Motor neuron (in vitro differentiated cells): ENCODE measurements around the gene GORASP2. TPM values are rescaled to one million over a fixed set of nuclear protein-coding genes. Genes with fewer than 3 reads are reported as not detected.

Experiments used
- ATAC-seq, 8 experiments: fragments of 200-7000 bp; cut with Tn5 transposase; replicated peaks in 6 of 8; 2 replicates each; pipeline ENCODE4 v1.8.0; 2021; ENCODE audit warnings: mild to moderate bottlenecking in 8 of 8, moderate library complexity in 8 of 8
- H3K27ac ChIP-seq, 2 donors: fragments of 250-450 bp; sonication (Bioruptor Pico); 2 replicates each; pipeline ENCODE4 v1.9.0; 2021; ENCODE audit warnings: antibody characterized with exemption in 2 of 2, mild to moderate bottlenecking in 2 of 2, moderate library complexity in 1 of 2
- H3K4me1 ChIP-seq, 2 donors: fragments of 250-450 bp; sonication (Bioruptor Pico); replicated peaks in 1 of 2; 2 replicates each; pipeline ENCODE4 v1.6.1; 2021; ENCODE audit warnings: antibody characterized with exemption in 2 of 2, mild to moderate bottlenecking in 2 of 2, moderate library complexity in 1 of 2
- H3K4me3 ChIP-seq, 5 donors: fragments of 250-450 bp; sonication (Bioruptor Pico); 2 replicates each; pipeline ENCODE4 v1.9.0; 2021; ENCODE audit warnings: antibody characterized with exemption in 5 of 5, mild to moderate bottlenecking in 5 of 5, moderate library complexity in 4 of 5
- WGBS, 10 experiments: fragments of 450-650 bp; shearing (Covaris generic); methylation state at CpG; one replicate each; pipeline ENCODE4 v1.0.0; 2022; 5-methylcytosine and 5-hydroxymethylcytosine counted together
- in situ Hi-C, 9 experiments: fragments of 400-800 bp; cut with MboI; loops; one replicate each; pipeline ENCODE4 v1.15.0; 2021; ENCODE audit warnings: low sequenced_read_pairs in 9 of 9, low pct_unique_long_range_greater_than_20kb in 2 of 9; ENCODE audit not compliant: unreplicated experiment in 9 of 9
- total RNA-seq, 8 experiments: library from RNA; unstranded; fragments of 300-600 nt; gene quantifications; 2 replicates each; pipeline versions ENCODE4 v1.2.3 to v1.2.4, GENCODE V29; 2022

Gene GORASP2
- total RNA-seq, 8 experiments from 2014 or later: 31.9 to 62.9 (median 46.7) TPM

DNA sequence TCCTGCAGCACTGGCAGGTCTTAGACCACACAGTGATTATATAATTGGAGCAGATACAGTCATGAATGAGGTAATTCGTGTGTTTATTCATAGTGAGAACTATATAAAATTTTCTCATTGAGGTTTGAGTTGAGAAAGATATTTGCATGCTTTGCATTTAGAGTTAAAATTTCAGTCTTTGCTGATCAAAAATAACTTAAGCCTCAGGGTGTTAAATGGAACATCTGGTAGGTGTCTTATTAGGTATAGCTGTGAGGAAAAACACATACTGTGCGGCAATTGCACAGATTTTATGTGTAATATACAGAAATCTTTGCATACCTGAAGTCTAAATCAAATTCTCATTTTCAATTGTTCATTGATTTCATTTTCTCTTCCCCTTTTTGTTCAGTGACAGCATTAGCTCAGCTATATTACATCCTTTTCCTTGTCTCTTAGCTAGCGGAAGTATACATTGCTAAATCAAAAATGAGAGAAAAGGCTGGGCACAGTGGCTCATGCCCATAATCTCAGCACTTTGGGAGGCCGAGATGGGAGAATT lies 21.2 kb downstream of the GORASP2 start:
- H3K4me3 ChIP-seq: no peak overlapping the region
- no peaks in the 10 kb centered on the region for H3K4me1 ChIP-seq
- no peak overlapping the region for H3K27ac ChIP-seq
- WGBS, 10 experiments: 79 to 100% (median 92%) methylated on average over 1 to 4 of the region's 4 CpGs
- ATAC-seq: no peak
- in situ Hi-C loops: loop anchor here in 4 of 9 experiments (25.0 kb wide), 2 partner anchors 462 to 487 kb away; partner anchors contain the start of genes DCAF17 (in 1 of the 4) and METTL8 (in 1 of the 4)

DNA sequence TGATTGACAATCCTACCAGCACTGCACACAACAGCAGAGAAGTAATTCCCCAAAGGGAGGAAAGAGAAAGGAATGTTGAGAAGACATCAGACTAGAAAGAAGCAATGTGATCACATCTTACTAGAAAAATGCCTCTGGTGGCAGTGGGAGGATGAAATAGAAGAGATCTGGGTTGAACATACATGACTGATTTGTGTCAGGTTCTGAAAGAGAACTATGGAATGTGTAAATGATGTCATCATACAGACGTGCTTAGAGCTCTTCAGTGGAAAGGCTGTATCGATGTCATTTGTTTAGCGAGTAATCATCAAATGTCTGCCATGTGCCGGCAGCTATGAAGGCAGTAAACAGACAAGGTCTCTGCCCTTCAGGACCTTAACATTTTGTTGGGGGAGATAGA lies 24.9 kb downstream of the GORASP2 start:
- in situ Hi-C loops: loop anchor here in 4 of 9 experiments (25.0 kb wide), 2 partner anchors 458 to 483 kb away; partner anchors contain the start of genes DCAF17 (in 1 of the 4) and METTL8 (in 1 of the 4)
- WGBS, 10 experiments: 40 to 100% (median 80%) methylated on average over 1 to 4 of the region's 4 CpGs; no CpG with 5 or more reads in 3 of the 10 experiments
- Histone ChIP-seq H3K4me3 (no peak overlapping the region), H3K4me1 (no peaks in the 10 kb centered on the region), H3K27ac (no peak overlapping the region)
- ATAC-seq: peak in 1 of 8 experiments; percentile 38

DNA sequence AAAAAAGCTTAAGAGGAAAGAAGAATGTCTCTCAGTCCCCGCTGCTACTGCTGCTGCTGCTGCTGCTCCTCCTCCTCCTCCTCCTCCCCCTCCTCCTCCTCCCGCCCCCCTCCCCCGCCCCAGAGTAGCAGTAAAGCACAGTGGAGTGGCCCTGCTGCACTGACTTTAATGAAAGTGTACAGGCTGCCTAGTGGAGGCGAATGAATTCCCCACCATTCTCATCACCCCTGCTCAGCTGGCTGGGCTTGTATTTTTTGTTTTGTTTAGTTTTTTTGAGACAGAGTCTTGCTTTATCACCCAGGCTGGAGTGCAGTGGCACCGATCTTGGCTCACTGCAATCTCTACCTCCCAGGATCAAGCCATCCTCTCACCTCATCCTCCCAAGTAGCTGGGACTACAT lies 34.3 kb downstream of the GORASP2 start:
- Histone ChIP-seq H3K27ac (no peak overlapping the region), H3K4me3 (no peak overlapping the region), H3K4me1 (no peaks in the 10 kb centered on the region)
- in situ Hi-C loops: loop anchor here in 5 of 9 experiments (10.0 to 25.0 kb wide), 3 partner anchors 449 to 474 kb away; partner anchors contain the start of genes DCAF17 (in 1 of the 5) and METTL8 (in 1 of the 5)
- 86 to 100% (median 100%) methylated on average over 1 to 2 of the region's 5 CpGs; no CpG with 5 or more reads in 6 of the 10 experiments for WGBS, 10 experiments
- no peak for ATAC-seq

DNA sequence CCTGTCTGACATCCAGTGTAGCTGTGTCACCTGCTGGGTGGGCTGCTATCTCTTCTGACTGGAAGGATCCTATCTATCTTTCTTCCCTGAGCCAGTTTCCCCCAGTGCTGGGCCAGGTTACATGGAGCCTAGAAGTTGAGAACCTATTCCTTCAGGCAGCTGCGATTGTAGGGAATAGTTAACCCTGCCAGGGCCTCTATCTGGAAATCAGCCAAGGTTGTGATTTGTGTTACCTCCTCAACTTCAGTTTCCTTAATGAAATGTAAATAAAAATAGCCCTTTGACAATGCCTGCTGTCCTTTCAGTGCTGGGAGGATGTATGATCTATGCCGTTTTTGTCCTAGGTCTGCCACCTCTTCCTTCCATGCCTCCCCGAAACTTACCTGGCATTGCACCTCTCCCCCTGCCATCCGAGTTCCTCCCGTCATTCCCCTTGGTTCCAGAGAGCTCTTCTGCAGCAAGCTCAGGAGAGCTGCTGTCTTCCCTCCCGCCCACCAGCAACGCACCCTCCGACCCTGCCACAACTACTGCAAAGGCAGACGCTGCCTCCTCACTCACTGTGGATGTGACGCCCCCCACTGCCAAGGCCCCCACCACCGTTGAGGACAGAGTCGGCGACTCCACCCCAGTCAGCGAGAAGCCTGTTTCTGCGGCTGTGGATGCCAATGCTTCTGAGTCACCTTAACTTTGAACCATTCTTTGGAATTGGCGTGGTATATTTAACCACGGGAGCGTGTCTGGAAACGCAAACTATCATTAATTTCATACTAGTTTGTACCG lies 36.6 kb downstream of the GORASP2 start:
- in situ Hi-C loops: loop anchor here in 5 of 9 experiments (10.0 to 25.0 kb wide), 3 partner anchors 447 to 472 kb away; partner anchors contain the start of genes DCAF17 (in 1 of the 5) and METTL8 (in 1 of the 5)
- Histone ChIP-seq H3K4me3 (no peak overlapping the region), H3K4me1 (no peaks in the 10 kb centered on the region), H3K27ac (no peak overlapping the region)
- 47 to 100% (median 87%) methylated on average over 1 to 13 of the region's 20 CpGs; no CpG with 5 or more reads in 3 of the 10 experiments for WGBS, 10 experiments
- ATAC-seq: peak in 1 of 8 experiments; percentile 13

DNA sequence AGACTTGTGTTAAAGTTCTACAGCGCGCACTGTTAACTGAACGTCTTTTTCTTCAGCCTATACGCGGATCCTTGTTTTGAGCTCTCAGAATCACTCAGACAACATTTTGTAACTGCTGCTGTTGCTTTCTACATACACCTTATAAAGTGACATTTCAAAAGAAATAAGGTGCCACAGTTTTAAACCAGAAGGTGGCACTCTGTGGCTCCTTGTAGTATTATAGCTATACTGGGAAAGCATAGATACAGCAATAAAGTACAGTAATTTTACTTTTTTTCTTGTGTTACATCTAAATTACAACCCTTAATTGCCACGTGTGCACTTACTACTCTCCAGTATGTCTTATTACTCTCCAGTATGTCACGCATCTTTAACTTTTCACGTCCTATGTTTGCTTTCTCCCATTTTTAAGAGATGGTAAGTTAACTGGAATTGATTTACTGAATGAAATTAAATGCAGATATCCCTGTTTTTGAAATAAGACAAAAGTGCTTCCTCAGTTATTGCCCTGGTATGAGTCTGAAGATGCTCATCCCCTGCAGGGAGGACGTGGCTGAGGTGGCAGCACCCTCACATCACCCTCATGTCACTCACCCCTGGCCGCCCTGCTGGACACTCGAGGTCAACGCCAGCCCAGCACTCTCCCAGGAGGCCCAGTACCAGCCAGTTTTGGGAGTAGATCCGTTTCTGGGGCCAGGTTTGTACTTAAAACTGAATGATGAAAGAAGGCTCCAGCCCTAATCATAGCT lies 37.8 kb downstream of the GORASP2 start:
- whole genome bisulfite sequencing, 10 experiments: 85 to 100% (median 93%) methylated on average over 1 to 11 of the region's 13 CpGs; no CpG with 5 or more reads in 1 of the 10 experiments
- no peaks in the 10 kb centered on the region for H3K4me1 ChIP-seq
- peak in 7 of 8 experiments; percentile 26 to 62 (median 40) for ATAC-seq
- H3K4me3 ChIP-seq: no peak overlapping the region
- in situ Hi-C loops: loop anchor here in 5 of 9 experiments (10.0 to 25.0 kb wide), 3 partner anchors 445 to 470 kb away; partner anchors contain the start of genes DCAF17 (in 1 of the 5) and METTL8 (in 1 of the 5)
- no peak overlapping the region for H3K27ac ChIP-seq

DNA sequence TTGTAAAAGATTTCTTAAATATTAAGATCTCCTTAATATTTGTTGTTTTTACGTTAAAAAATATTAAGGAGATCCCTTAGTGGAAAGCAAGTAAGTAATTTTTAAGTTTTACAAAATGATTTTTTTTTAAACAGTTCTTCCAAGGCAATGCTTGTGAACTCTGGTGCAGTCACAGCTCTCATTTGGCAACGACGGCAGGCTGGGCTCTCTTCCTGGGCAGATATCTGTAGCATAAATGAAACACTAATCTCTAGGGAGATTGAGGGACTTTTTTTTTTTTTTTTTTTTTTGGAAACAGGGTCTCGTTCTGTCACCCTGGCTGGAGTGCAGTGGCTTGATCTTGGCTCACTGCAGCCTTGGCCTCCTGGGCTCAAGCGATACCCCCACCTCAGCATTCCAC lies 38.5 kb downstream of the GORASP2 start:
- WGBS, 10 experiments: 50 to 100% (median 96%) methylated on average over 1 to 5 of the region's 5 CpGs; no CpG with 5 or more reads in 1 of the 10 experiments
- no peaks in the 10 kb centered on the region for H3K4me1 ChIP-seq
- ATAC-seq: no peak
- H3K27ac ChIP-seq: no peak overlapping the region
- H3K4me3 ChIP-seq: no peak overlapping the region
- in situ Hi-C loops: loop anchor here in 5 of 9 experiments (10.0 to 25.0 kb wide), 3 partner anchors 445 to 470 kb away; partner anchors contain the start of genes DCAF17 (in 1 of the 5) and METTL8 (in 1 of the 5)

DNA sequence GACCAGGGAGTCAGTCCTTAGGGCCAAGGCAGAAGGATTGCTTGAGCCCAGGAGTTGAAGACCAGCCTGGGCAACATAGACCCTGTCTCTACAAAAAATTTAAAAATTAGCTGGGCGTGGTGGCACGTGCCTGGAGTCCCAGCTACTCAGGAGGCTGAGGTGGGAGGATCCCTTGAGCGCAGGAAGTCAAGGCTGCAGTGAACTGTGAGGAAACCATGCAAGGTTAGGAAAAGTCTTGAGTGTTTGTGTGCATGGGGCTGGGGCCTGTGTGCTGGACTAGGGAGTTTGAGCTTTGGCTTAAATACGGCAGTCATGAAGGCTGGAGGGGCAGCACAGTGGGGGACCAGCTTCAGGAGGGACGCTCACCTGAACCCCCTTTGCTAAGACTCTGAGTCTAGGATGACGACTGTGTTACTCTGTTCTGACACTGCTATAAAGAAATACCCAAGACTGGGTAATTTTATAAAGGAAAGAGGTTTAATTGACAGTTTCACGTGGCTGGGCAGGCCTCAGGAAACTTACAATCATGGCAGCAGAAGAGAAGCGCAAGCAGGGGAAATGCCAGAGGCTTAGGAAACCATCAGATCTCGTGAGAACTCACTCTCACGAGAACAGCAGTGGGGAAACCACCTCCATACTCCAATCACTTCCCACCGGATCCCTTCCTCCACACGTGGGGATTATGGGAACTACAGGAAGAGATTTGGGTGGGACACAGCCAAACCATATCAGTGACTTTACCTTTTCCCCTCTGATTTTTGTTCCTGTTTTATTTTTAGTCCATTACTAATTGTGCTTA lies 39.4 kb downstream of the GORASP2 start:
- Histone ChIP-seq H3K4me3 (no peak overlapping the region), H3K27ac (no peak overlapping the region), H3K4me1 (peaks cover 0 to 3% of the 10 kb centered on the region in 2 donors)
- WGBS, 10 experiments: 63 to 100% (median 87%) methylated on average over 1 to 11 of the region's 12 CpGs; no CpG with 5 or more reads in 1 of the 10 experiments
- in situ Hi-C loops: loop anchor here in 5 of 9 experiments (10.0 to 25.0 kb wide), 3 partner anchors 444 to 469 kb away; partner anchors contain the start of genes DCAF17 (in 1 of the 5) and METTL8 (in 1 of the 5)
- peak in 1 of 8 experiments; percentile 11 for ATAC-seq

DNA sequence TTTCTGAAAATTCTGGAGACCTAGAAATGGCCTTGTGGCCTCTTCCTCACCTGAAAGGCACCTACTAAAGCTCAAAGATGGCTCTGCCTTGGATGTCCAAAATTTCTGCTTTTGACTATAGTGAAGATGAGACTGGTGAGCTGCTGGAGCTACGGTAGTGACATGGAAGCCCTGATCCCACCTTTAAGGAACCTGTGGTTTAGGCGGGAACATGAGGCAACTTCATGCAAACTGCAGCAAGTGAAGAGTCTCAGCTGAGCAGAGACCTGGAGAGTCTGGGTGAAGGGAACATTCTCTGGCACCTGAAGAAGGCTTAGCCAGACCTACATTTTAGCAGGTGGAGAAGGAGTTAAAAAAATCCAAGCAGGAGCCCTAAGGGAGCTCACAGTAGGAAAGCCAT lies 40.0 kb downstream of the GORASP2 start:
- no peak for ATAC-seq

DNA sequence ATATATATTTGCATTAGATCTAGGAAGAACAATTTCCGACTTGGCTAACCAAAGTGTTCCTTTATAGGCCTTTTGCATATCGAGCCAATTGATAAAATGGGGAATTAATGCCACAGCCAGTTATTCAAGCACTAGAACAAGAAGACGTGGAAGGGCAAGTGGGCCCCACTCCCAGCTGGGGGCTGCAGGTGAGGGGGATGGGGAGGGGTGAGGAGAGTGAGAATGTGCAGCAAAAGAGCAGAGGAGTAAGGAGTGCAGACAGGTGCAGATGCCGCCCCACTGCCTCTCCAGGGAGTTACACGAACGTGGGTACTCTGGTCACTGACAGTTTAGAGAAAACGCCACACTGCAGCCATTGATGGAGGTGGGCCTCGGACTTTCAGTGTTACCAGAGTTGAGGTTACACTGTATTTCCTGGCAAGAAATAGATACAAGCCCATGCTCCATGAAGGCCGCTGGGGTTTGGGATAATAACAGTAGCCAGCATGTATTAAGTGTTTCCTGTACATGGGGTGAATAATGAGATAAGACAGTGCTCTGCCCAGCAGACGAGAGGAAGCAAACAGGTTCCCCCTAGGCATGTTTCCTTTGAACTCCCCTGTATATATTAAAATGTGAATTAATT lies 40.9 kb downstream of the GORASP2 start:
- 20 to 100% (median 91%) methylated on average over 1 to 7 of the region's 10 CpGs; no CpG with 5 or more reads in 2 of the 10 experiments for WGBS, 10 experiments
- in situ Hi-C loops: loop anchor here in 7 of 9 experiments (10.0 to 25.0 kb wide), 4 partner anchors 442 to 467 kb away; partner anchors contain the start of genes DCAF17 (in 1 of the 7) and METTL8 (in 1 of the 7)
- Histone ChIP-seq H3K4me1 (peaks cover 3 to 4% of the 10 kb centered on the region in 2 donors), H3K4me3 (no peak overlapping the region), H3K27ac (no peak overlapping the region)
- no peak for ATAC-seq

More for the DNA sequence above, 40.0 kb downstream of the GORASP2 start:
- Histone ChIP-seq H3K4me3 (no peak overlapping the region), H3K4me1 (peaks cover 3 to 4% of the 10 kb centered on the region in 2 donors), H3K27ac (no peak overlapping the region)
- in situ Hi-C loops: loop anchor here in 5 of 9 experiments (10.0 to 25.0 kb wide), 3 partner anchors 443 to 468 kb away; partner anchors contain the start of genes DCAF17 (in 1 of the 5) and METTL8 (in 1 of the 5)
- 50 to 100% (median 92%) methylated on average over 1 to 2 of the region's 2 CpGs; no CpG with 5 or more reads in 5 of the 10 experiments for WGBS, 10 experiments

DNA sequence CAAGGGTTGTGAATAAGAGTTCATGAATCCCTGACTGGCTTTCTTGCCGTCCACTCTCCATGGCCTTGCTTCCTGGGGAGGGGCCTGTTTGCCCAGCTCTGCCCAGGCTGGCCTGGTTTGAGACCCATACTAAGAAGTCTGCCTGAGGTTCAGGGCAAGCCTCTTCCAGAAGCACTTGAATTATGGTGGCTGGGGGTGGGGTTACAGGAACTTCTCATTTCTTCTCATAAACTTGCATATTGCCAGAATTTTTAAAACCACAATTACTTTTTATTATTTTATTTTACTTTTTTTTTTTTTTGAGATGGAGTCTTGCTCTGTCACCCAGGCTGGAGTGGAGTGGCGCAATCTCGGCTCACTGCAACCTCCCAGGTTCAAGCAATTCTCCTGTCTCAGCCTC lies 42.0 kb downstream of the GORASP2 start:
- ATAC-seq: no peak
- in situ Hi-C loops: loop anchor here in 6 of 9 experiments (10.0 to 25.0 kb wide), 4 partner anchors 441 to 466 kb away; partner anchors contain the start of genes DCAF17 (in 1 of the 6) and METTL8 (in 1 of the 6)
- Histone ChIP-seq H3K4me3 (no peak overlapping the region), H3K4me1 (peaks cover 3 to 4% of the 10 kb centered on the region in 2 donors), H3K27ac (no peak overlapping the region)
- 60 to 100% (median 94%) methylated on average over 1 to 3 of the region's 3 CpGs; no CpG with 5 or more reads in 2 of the 10 experiments for WGBS, 10 experiments
